Ectodermal cell (in vitro differentiated cells): ENCODE results near the gene SUFU.

Source experiments
- H3K27ac ChIP-seq: 2 replicates; pipeline ENCODE4 v1.7.0; 2013; ENCODE audit warnings: mild to moderate bottlenecking, low read depth, low read length; ENCODE audit not compliant: insufficient read depth, poor library complexity, severe bottlenecking
- H3K27me3 ChIP-seq: 2 replicates; pipeline ENCODE4 v1.7.0; 2013; ENCODE audit warnings: mild to moderate bottlenecking, low read length; ENCODE audit not compliant: insufficient read depth, control insufficient read depth, poor library complexity, severe bottlenecking
- H3K36me3 ChIP-seq: one replicate; pipeline ENCODE4 v1.7.0; 2013; ENCODE audit warnings: low read length; ENCODE audit not compliant: control insufficient read depth, insufficient read depth
- H3K4me1 ChIP-seq: one replicate; pipeline ENCODE4 v1.7.0; 2013; ENCODE audit warnings: low read length; ENCODE audit not compliant: control insufficient read depth, insufficient read depth
- H3K4me3 ChIP-seq: 2 replicates; pipeline ENCODE4 v1.7.0; 2013; ENCODE audit warnings: low read depth, low read length, control low read depth; ENCODE audit not compliant: insufficient read depth
- H3K9me3 ChIP-seq: 2 replicates; pipeline ENCODE4 v1.7.0; 2013; ENCODE audit warnings: mild to moderate bottlenecking, low read length, moderate library complexity; ENCODE audit not compliant: control insufficient read depth
- WGBS, 2 experiments: methylation state at CpG; one replicate each; pipeline ENCODE4 v1.1.7; 2013; ENCODE audit warnings: missing lambda C conversion rate in 2 of 2; 5-methylcytosine and 5-hydroxymethylcytosine counted together

SUFU gene

GRCh38 chr10:102549549-102549948, 45.8 kb downstream of the SUFU start:
- H3K9me3 ChIP-seq, result no peaks in the 10 kb centered on the region
- peaks cover 6% of the 10 kb centered on the region for H3K36me3 ChIP-seq
- H3K4me3 ChIP-seq, result no peak overlapping the region
- no peaks in the 10 kb centered on the region for H3K27me3 ChIP-seq
- 88 to 97% methylated on average over 1 of the region's 1 CpG for WGBS, 2 experiments
- H3K27ac ChIP-seq, result no peak overlapping the region
- no peaks in the 10 kb centered on the region for H3K4me1 ChIP-seq

- WGBS, 2 experiments, result 96 to 97% methylated on average over 9 of the region's 9 CpGs
- H3K4me1 ChIP-seq, result no peaks in the 10 kb centered on the region
- H3K27ac ChIP-seq, result no peak overlapping the region
- no peaks in the 10 kb centered on the region for H3K27me3 ChIP-seq
- no peaks in the 10 kb centered on the region for H3K9me3 ChIP-seq
- H3K4me3 ChIP-seq, result no peak overlapping the region
- peaks cover 6% of the 10 kb centered on the region for H3K36me3 ChIP-seq
These were observed 47.0 kb downstream of the SUFU start for GRCh38 chr10:102550636-102551210.

GRCh38 chr10:102552533-102552932, 48.8 kb downstream of the SUFU start:
- H3K27ac ChIP-seq, result no peak overlapping the region

GRCh38 chr10:102553771-102554170, 50.0 kb downstream of the SUFU start:
- 93 to 94% methylated on average over 7 of the region's 7 CpGs for WGBS, 2 experiments
- Histone ChIP-seq H3K27ac (no peak overlapping the region), H3K4me3 (no peak overlapping the region), H3K27me3 (no peaks in the 10 kb centered on the region), H3K36me3 (peaks cover 6% of the 10 kb centered on the region), H3K4me1 (peaks cover 4% of the 10 kb centered on the region), H3K9me3 (no peaks in the 10 kb centered on the region)

More at GRCh38 chr10:102552533-102552932, 48.8 kb downstream of the SUFU start:
- peaks cover 4% of the 10 kb centered on the region for H3K4me1 ChIP-seq
- H3K9me3 ChIP-seq, result no peaks in the 10 kb centered on the region
- no peaks in the 10 kb centered on the region for H3K27me3 ChIP-seq
- H3K4me3 ChIP-seq, result no peak overlapping the region
- 87 to 98% methylated on average over 1 to 2 of the region's 2 CpGs for WGBS, 2 experiments
- peaks cover 6% of the 10 kb centered on the region for H3K36me3 ChIP-seq

- peaks cover 6% of the 10 kb centered on the region for H3K36me3 ChIP-seq
- H3K4me1 ChIP-seq, result peaks cover 4% of the 10 kb centered on the region
- no peak overlapping the region for H3K27ac ChIP-seq
- no peaks in the 10 kb centered on the region for H3K27me3 ChIP-seq
- H3K9me3 ChIP-seq, result no peaks in the 10 kb centered on the region
- no peak overlapping the region for H3K4me3 ChIP-seq
- WGBS, 2 experiments, result 96 to 97% methylated on average over 5 of the region's 5 CpGs
These were observed 50.8 kb downstream of the SUFU start for GRCh38 chr10:102554531-102554930.

GRCh38 chr10:102555781-102556328, 52.1 kb downstream of the SUFU start:
- Histone ChIP-seq H3K27me3 (no peaks in the 10 kb centered on the region), H3K27ac (no peak overlapping the region), H3K9me3 (no peaks in the 10 kb centered on the region), H3K4me1 (peaks cover 4% of the 10 kb centered on the region), H3K36me3 (peaks cover 6% of the 10 kb centered on the region), H3K4me3 (no peak overlapping the region)
- 82% methylated on average over 11 of the region's 11 CpGs for WGBS, 2 experiments

- peaks cover 4% of the 10 kb centered on the region for H3K4me1 ChIP-seq
- H3K27ac ChIP-seq, result no peak overlapping the region
- no peaks in the 10 kb centered on the region for H3K27me3 ChIP-seq
- WGBS, 2 experiments, result 89 to 96% methylated on average over 2 of the region's 2 CpGs
- H3K4me3 ChIP-seq, result no peak overlapping the region
- no peaks in the 10 kb centered on the region for H3K36me3 ChIP-seq
- H3K9me3 ChIP-seq, result no peaks in the 10 kb centered on the region
These were observed 53.8 kb downstream of the SUFU start for GRCh38 chr10:102557569-102557968.

GRCh38 chr10:102559764-102560163, 56.0 kb downstream of the SUFU start:
- H3K4me1 ChIP-seq, result peaks cover 4% of the 10 kb centered on the region
- H3K9me3 ChIP-seq, result no peaks in the 10 kb centered on the region
- H3K27me3 ChIP-seq, result no peaks in the 10 kb centered on the region
- H3K36me3 ChIP-seq, result no peaks in the 10 kb centered on the region
- H3K27ac ChIP-seq, result no peak overlapping the region
- WGBS, 2 experiments, result 90 to 91% methylated on average over 4 of the region's 4 CpGs
- H3K4me3 ChIP-seq, result no peak overlapping the region

- 93 to 97% methylated on average over 10 of the region's 10 CpGs for WGBS, 2 experiments
- Histone ChIP-seq H3K9me3 (no peaks in the 10 kb centered on the region), H3K27me3 (no peaks in the 10 kb centered on the region), H3K27ac (no peak overlapping the region), H3K4me3 (no peak overlapping the region), H3K36me3 (no peaks in the 10 kb centered on the region), H3K4me1 (no peaks in the 10 kb centered on the region)
These were observed 60.5 kb downstream of the SUFU start for GRCh38 chr10:102564209-102564834.

GRCh38 chr10:102565793-102566192, 62.0 kb downstream of the SUFU start:
- 30 to 31% methylated on average over 8 of the region's 8 CpGs for WGBS, 2 experiments
- H3K27ac ChIP-seq, result no peak overlapping the region
- H3K9me3 ChIP-seq, result no peaks in the 10 kb centered on the region
- H3K4me1 ChIP-seq, result no peaks in the 10 kb centered on the region
- no peaks in the 10 kb centered on the region for H3K27me3 ChIP-seq
- H3K4me3 ChIP-seq, result no peak overlapping the region
- no peaks in the 10 kb centered on the region for H3K36me3 ChIP-seq
